Liver (tissue), 2 donors: Measurements from ENCODE around the gene HMGN4.

Source experiments
- CTCF ChIP-seq: fragments of 150-350 bp; IDR thresholded peaks from 2 replicates; pipeline ENCODE4 v1.5.1; 2017; ENCODE audit warnings: improper control_type of control experiment, low read depth, low read length; ENCODE audit not compliant: missing input control
- REST ChIP-seq: IDR thresholded peaks from 2 replicates; pipeline ENCODE4 v1.6.1; 2016; ENCODE audit warnings: antibody characterized with exemption, mild to moderate bottlenecking
- donor health status: healthy.

- TF ChIP-seq REST (no peak), CTCF (no peak)
Observed at GRCh38 chr6:26539071-26539615, 977 bp downstream of the HMGN4 start.
